Gastrocnemius medialis (tissue), 4 donors: ENCODE results near the gene SAP30BP.

Source experiments
- POLR2A ChIP-seq, 2 donors: fragments of 450-650 bp; IDR thresholded peaks; one replicate each; pipeline ENCODE4 v1.6.1; 2017; ENCODE audit warnings: antibody characterized with exemption in 2 of 2, mild to moderate bottlenecking in 2 of 2, moderate library complexity in 2 of 2
- TF ChIP-seq, protein P1 (sequence below), 5 experiments: fragments of 450-650 bp in 3 of 5; fragments of 200-600 bp in 2 of 5; sonication (generic) in 2 of 5; IDR thresholded peaks in 4 of 5; conservative IDR thresholded peaks in 1 of 5; 1 replicate in 4 of 5; 2 replicates in 1 of 5; pipeline ENCODE4 v1.5.1; 2016 to 2019; ENCODE audit warnings: antibody characterized with exemption in 5 of 5, mild to moderate bottlenecking in 3 of 5, moderate library complexity in 3 of 5

DNA sequence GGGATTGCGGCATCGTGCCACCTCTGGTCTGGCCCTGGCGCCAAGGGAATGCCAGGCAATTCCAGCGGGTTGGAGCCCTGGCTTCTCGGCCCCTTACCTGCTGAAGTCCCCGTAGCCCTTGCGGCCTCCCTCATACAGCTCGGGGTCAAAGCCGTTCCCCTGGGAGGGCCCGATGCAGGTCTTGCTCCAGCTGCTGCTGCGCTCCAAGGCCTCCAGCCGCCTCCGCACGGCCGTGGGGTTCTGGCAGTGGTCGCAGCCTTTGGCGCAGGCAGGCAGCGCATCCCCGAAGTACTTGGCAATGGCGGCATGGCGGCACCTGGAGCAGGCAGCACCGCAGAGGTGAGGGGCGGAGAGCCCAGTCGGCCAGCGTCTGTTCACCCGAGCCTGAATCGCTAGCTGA, 35.8 kb upstream of the SAP30BP start:
- TF ChIP-seq, protein P1, sequence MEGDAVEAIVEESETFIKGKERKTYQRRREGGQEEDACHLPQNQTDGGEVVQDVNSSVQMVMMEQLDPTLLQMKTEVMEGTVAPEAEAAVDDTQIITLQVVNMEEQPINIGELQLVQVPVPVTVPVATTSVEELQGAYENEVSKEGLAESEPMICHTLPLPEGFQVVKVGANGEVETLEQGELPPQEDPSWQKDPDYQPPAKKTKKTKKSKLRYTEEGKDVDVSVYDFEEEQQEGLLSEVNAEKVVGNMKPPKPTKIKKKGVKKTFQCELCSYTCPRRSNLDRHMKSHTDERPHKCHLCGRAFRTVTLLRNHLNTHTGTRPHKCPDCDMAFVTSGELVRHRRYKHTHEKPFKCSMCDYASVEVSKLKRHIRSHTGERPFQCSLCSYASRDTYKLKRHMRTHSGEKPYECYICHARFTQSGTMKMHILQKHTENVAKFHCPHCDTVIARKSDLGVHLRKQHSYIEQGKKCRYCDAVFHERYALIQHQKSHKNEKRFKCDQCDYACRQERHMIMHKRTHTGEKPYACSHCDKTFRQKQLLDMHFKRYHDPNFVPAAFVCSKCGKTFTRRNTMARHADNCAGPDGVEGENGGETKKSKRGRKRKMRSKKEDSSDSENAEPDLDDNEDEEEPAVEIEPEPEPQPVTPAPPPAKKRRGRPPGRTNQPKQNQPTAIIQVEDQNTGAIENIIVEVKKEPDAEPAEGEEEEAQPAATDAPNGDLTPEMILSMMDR (IDR thresholded peaks at IDR 0.05 in 4 of 5, conservative IDR thresholded peaks at IDR 0.05 in 1 of 5) = no peak
- TF ChIP-seq POLR2A (IDR thresholded peaks at IDR 0.05) = no peak
